Liver (tissue), 9 donors: Measurements from ENCODE around the gene STING1. TPM values are rescaled to one million over a fixed set of nuclear protein-coding genes. Genes with fewer than 3 reads are reported as not detected.

Experiments used
- DNase-seq: peaks from one replicate; pipeline ENCODE4 v3.0.0-alpha.2; 2017; ENCODE audit warnings: low spot score
- H3K27ac ChIP-seq, 2 donors: one replicate each; pipeline ENCODE4 v1.7.0; 2013; ENCODE audit warnings: inconsistent platforms in 2 of 2, low read length in 2 of 2, control low read depth in 1 of 2, low read depth in 1 of 2, mild to moderate bottlenecking in 1 of 2
- H3K27me3 ChIP-seq, 4 donors: one replicate each; pipeline versions ENCODE4 v1.6.1 to v1.7.0; 2013; ENCODE audit warnings: low read length in 3 of 4, inconsistent platforms in 1 of 4, mild to moderate bottlenecking in 1 of 4, moderate library complexity in 1 of 4; ENCODE audit not compliant: control insufficient read depth in 4 of 4, insufficient read depth in 4 of 4
- H3K36me3 ChIP-seq, 4 donors: one replicate each; pipeline versions ENCODE4 v1.6.1 to v1.7.0; 2013; ENCODE audit warnings: low read length in 3 of 4, mild to moderate bottlenecking in 3 of 4, low read depth in 1 of 4, moderate library complexity in 1 of 4; ENCODE audit not compliant: control insufficient read depth in 4 of 4, insufficient read depth in 3 of 4
- H3K4me1 ChIP-seq, 4 donors: one replicate each; pipeline versions ENCODE4 v1.6.1 to v1.7.0; 2013; ENCODE audit warnings: low read length in 3 of 4, mild to moderate bottlenecking in 3 of 4, moderate library complexity in 1 of 4; ENCODE audit not compliant: control insufficient read depth in 4 of 4, insufficient read depth in 4 of 4
- H3K4me3 ChIP-seq, 3 donors: one replicate each; pipeline versions ENCODE4 v1.6.1 to v1.7.0; 2013; ENCODE audit warnings: low read length in 3 of 3, control low read depth in 1 of 3, low read depth in 1 of 3, mild to moderate bottlenecking in 1 of 3
- H3K9ac ChIP-seq, 2 donors: one replicate each; pipeline ENCODE4 v1.7.0; 2013; ENCODE audit warnings: low read length in 2 of 2, mild to moderate bottlenecking in 2 of 2, moderate library complexity in 2 of 2, control low read depth in 1 of 2, low read depth in 1 of 2
- H3K9me3 ChIP-seq, 4 donors: one replicate each; pipeline versions ENCODE4 v1.6.1 to v1.7.0; 2013; ENCODE audit warnings: low read length in 3 of 4; ENCODE audit not compliant: control insufficient read depth in 4 of 4
- ATF3 ChIP-seq: IDR thresholded peaks from 2 replicates; pipeline ENCODE4 v1.6.1; 2016; ENCODE audit warnings: antibody characterized with exemption
- EGR1 ChIP-seq, 2 donors: IDR thresholded peaks; 2 replicates each; pipeline ENCODE4 v1.6.1; 2016 to 2018; ENCODE audit warnings: antibody characterized with exemption in 2 of 2, low read depth in 2 of 2
- FOXA2 ChIP-seq: IDR thresholded peaks from 2 replicates; pipeline ENCODE4 v1.6.1; 2016; ENCODE audit warnings: antibody characterized with exemption
- GABPA ChIP-seq, 2 donors: IDR thresholded peaks in 1 of 2; conservative IDR thresholded peaks in 1 of 2; 2 replicates each; pipeline ENCODE4 v1.6.1; 2016; ENCODE audit warnings: antibody characterized with exemption in 2 of 2, mild to moderate bottlenecking in 1 of 2, moderate library complexity in 1 of 2
- HNF4A ChIP-seq, 2 donors: conservative IDR thresholded peaks; 2 replicates each; pipeline ENCODE4 v1.6.1; 2016; ENCODE audit warnings: antibody characterized with exemption in 2 of 2, mild to moderate bottlenecking in 2 of 2
- HNF4G ChIP-seq: IDR thresholded peaks from 2 replicates; pipeline ENCODE4 v1.6.1; 2016; ENCODE audit warnings: antibody characterized with exemption
- JUND ChIP-seq, 2 donors: IDR thresholded peaks; 2 replicates each; pipeline ENCODE4 v1.6.1; 2016; ENCODE audit warnings: antibody characterized with exemption in 2 of 2
- NR2F2 ChIP-seq: IDR thresholded peaks from 2 replicates; pipeline ENCODE4 v1.6.1; 2016; ENCODE audit warnings: antibody characterized with exemption
- RAD21 ChIP-seq, 2 donors: IDR thresholded peaks; 2 replicates each; pipeline ENCODE4 v1.6.1; 2016; ENCODE audit warnings: antibody characterized with exemption in 2 of 2, mild to moderate bottlenecking in 2 of 2
- REST ChIP-seq: IDR thresholded peaks from 2 replicates; pipeline ENCODE4 v1.6.1; 2016; ENCODE audit warnings: antibody characterized with exemption, mild to moderate bottlenecking
- RXRA ChIP-seq, 2 donors: IDR thresholded peaks; 2 replicates each; pipeline ENCODE4 v1.6.1; 2017 to 2018; ENCODE audit warnings: antibody characterized with exemption in 2 of 2, mild to moderate bottlenecking in 1 of 2
- SP1 ChIP-seq: IDR thresholded peaks from 2 replicates; pipeline ENCODE4 v1.6.1; 2018; ENCODE audit warnings: antibody characterized with exemption, mild to moderate bottlenecking
- TAF1 ChIP-seq: conservative IDR thresholded peaks from 2 replicates; pipeline ENCODE4 v1.6.1; 2016; ENCODE audit warnings: antibody characterized with exemption, mild to moderate bottlenecking
- YY1 ChIP-seq: IDR thresholded peaks from 2 replicates; pipeline ENCODE4 v1.6.1; 2016; ENCODE audit warnings: antibody characterized with exemption, mild to moderate bottlenecking
- ZBTB33 ChIP-seq: IDR thresholded peaks from 2 replicates; pipeline ENCODE4 v1.6.1; 2016; ENCODE audit warnings: antibody characterized with exemption
- WGBS: extraction: QIAGEN DNeasy Blood & Tissue Kit; methylation state at CpG from one replicate; pipeline ENCODE4 v1.1.7; 2013; 5-methylcytosine and 5-hydroxymethylcytosine counted together
- polyA plus RNA-seq, 2 donors: library from polyadenylated mRNA; stranded (reverse) in 1 of 2; unstranded in 1 of 2; fragments of 200-250 nt in 1 of 2; fragments of >200 nt in 1 of 2; fragmentation: Nextera tagmentation in 1 of 2; extraction: Ambion mirVana in 1 of 2; gene quantifications; one replicate each; pipeline versions ENCODE4 v1.2.1 to v1.2.3, GENCODE V29; 2013 to 2015
- total RNA-seq, 2 donors: library from RNA; depleted of rRNA; stranded (reverse); fragments of >200 nt; gene quantifications; one replicate each; pipeline ENCODE4 v1.2.3, GENCODE V29; 2014
- donor health status: healthy.
- donor health status: healthy.
- donor health status: healthy.
- donor health status: healthy.
- donor health status: healthy.

STING1 gene
- total and polyA plus RNA-seq, 4 donors = 6.3 to 13.6 (median 10.3) TPM

- TF ChIP-seq REST = no peak
Observed at GRCh38 chr5:139494256-139494655, 11.7 kb upstream of the STING1 start (continued).

GRCh38 chr5:139492700-139493192 is 10.2 kb upstream of the STING1 start:
- Histone ChIP-seq H3K27me3 (no peaks in the 10 kb centered on the region), H3K9ac (no peak overlapping the region), H3K36me3 (no peaks in the 10 kb centered on the region), H3K4me3 (no peak overlapping the region), H3K9me3 (no peaks in the 10 kb centered on the region), H3K27ac (no peak overlapping the region), H3K4me1 (no peaks in the 10 kb centered on the region)
- DNase-seq = no peak
- TF ChIP-seq ATF3 (no peak), NR2F2 (peak; percentile 20)
- 52% methylated on average over 6 of the region's 6 CpGs for WGBS

GRCh38 chr5:139488260-139488659 is 5.7 kb upstream of the STING1 start:
- no peak overlapping the region for H3K4me3 ChIP-seq
- 73% methylated on average over 3 of the region's 3 CpGs for WGBS

More at GRCh38 chr5:139488260-139488659, 5.7 kb upstream of the STING1 start:
- DNase-seq = no peak
- no peak for TF ChIP-seq RXRA (IDR thresholded peaks at IDR 0.05)
- no peak for TF ChIP-seq HNF4A (conservative IDR thresholded peaks at IDR 0.05)
- TF ChIP-seq FOXA2 = no peak
- TF ChIP-seq ZBTB33 = no peak
- TF ChIP-seq NR2F2 = no peak
- no peak for TF ChIP-seq JUND (IDR thresholded peaks at IDR 0.05)
- no peak for TF ChIP-seq SP1
- no peak for TF ChIP-seq YY1
- TF ChIP-seq ATF3 = no peak
- TF ChIP-seq EGR1 (IDR thresholded peaks at IDR 0.05; ENCODE audit: low read depth in 2 of 2) = no peak
- TF ChIP-seq RAD21 (IDR thresholded peaks at IDR 0.05) = no peak
- TF ChIP-seq HNF4G = no peak
- no peak for TF ChIP-seq GABPA (IDR thresholded peaks at IDR 0.05 in 1 of 2, conservative IDR thresholded peaks at IDR 0.05 in 1 of 2)
- TF ChIP-seq TAF1 = no peak
- no peaks in the 10 kb centered on the region for H3K36me3 ChIP-seq
- no peaks in the 10 kb centered on the region for H3K27me3 ChIP-seq
- no peak overlapping the region for H3K9ac ChIP-seq
- no peak overlapping the region for H3K27ac ChIP-seq
- no peaks in the 10 kb centered on the region for H3K9me3 ChIP-seq
- H3K4me1 ChIP-seq = no peaks in the 10 kb centered on the region
